Islet of Langerhans (tissue), 1 donor: ENCODE results near the gene TLCD3A.
"Not testable (repeated sequence)": the region's sequence is repeated elsewhere in the genome, so short reads cannot be mapped to it uniquely, and the experiment has no call there.

ENCODE experiments used
- FAIRE-seq: peaks from one replicate; lab custom pipeline; 2011; peaks lifted over from hg19 to GRCh38; lab: Jason Lieb, UNC

The TLCD3A gene

GRCh38 chr17:789160-789840 lies 56.9 kb downstream of the TLCD3A start:
- no peak for FAIRE-seq

GRCh38 chr17:789931-790873 lies 57.8 kb downstream of the TLCD3A start:
- not testable (repeated sequence) for FAIRE-seq

- FAIRE-seq, result not testable (repeated sequence)
These were observed 58.5 kb downstream of the TLCD3A start for GRCh38 chr17:790874-791247.

GRCh38 chr17:791829-792228 lies 59.4 kb downstream of the TLCD3A start:
- FAIRE-seq, result no peak

GRCh38 chr17:792277-792676 lies 59.9 kb downstream of the TLCD3A start:
- no peak for FAIRE-seq
